ENCODE measurements around the gene MCL1.
A peak's percentile ranks its signal among the peaks of the same experiment; 100 is the strongest.
"Not testable (repeated sequence)": the region's sequence is repeated elsewhere in the genome, so short reads cannot be mapped to it uniquely, and the experiment has no call there.

MCL1 gene

GRCh38 chr1:150567717-150568593 lies 11.5 kb downstream of the MCL1 start:
- no peak for DNase-seq

GRCh38 chr1:150567341-150567716 lies 12.1 kb downstream of the MCL1 start:
- peak; percentile 92 for DNase-seq

GRCh38 chr1:150566589-150567340 lies 12.6 kb downstream of the MCL1 start:
- DNase-seq: no peak

- DNase-seq: not testable (repeated sequence)
Measured at GRCh38 chr1:150565240-150565991, 14.0 kb downstream of the MCL1 start.

GRCh38 chr1:150564051-150564991 lies 15.1 kb downstream of the MCL1 start:
- DNase-seq: peak; percentile 75

- DNase-seq: peak; percentile 93
Measured at GRCh38 chr1:150563340-150564038, 15.9 kb downstream of the MCL1 start.

- peak; percentile 95 for DNase-seq
Measured at GRCh38 chr1:150562446-150563339, 16.7 kb downstream of the MCL1 start.

- DNase-seq: peak; percentile 91
Measured at GRCh38 chr1:150561974-150562445, 17.4 kb downstream of the MCL1 start.

GRCh38 chr1:150561254-150561973 lies 18.0 kb downstream of the MCL1 start:
- peak; percentile 64 for DNase-seq

- peak; percentile 84 for DNase-seq
Measured at GRCh38 chr1:150560576-150561253, 18.7 kb downstream of the MCL1 start.

- peak; percentile 67 for DNase-seq
Measured at GRCh38 chr1:150560011-150560438, 19.4 kb downstream of the MCL1 start.

GRCh38 chr1:150559656-150560010 lies 19.8 kb downstream of the MCL1 start:
- DNase-seq: no peak

- DNase-seq: no peak
Measured at GRCh38 chr1:150558761-150559655, 20.4 kb downstream of the MCL1 start.

GRCh38 chr1:150558303-150558704 lies 21.1 kb downstream of the MCL1 start:
- DNase-seq: no peak

GRCh38 chr1:150557813-150558212 lies 21.6 kb downstream of the MCL1 start:
- no peak for DNase-seq

- no peak for DNase-seq
Measured at GRCh38 chr1:150557065-150557600, 22.3 kb downstream of the MCL1 start.

Measured in CD4-positive, alpha-beta T cell treated with Interleukin-4 for 4 hours (primary cell).